NCI-H187 (cell line): ENCODE results near the gene ZNF638.
"Not testable (repeated sequence)": the region's sequence is repeated elsewhere in the genome, so short reads cannot be mapped to it uniquely, and the experiment has no call there.

Experiments used
- DNase-seq, 2 experiments: peaks; one replicate each; lab custom pipeline; 2025; lab: John Stamatoyannopoulos, UW

The ZNF638 gene

DNA sequence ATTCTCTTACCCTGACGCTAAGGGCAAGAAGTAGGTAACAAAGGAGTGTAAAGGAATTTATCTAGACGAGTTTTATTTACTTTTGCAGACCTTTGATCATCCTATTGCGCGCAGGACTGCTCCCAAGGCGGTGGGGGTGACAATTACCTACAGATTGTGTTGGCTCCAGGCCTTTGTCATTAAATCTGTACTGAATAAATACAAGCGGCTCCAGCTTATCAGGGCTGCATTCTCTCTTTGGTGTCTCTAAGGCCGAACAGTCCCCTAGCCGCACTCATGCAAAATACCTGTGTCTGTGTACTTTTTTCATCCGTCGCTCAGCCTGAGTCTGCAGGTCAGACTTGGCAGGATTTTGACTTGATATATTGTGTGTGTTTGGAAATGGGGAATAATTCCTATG is 63.9 kb downstream of the ZNF638 start:
- no peak for DNase-seq

DNA sequence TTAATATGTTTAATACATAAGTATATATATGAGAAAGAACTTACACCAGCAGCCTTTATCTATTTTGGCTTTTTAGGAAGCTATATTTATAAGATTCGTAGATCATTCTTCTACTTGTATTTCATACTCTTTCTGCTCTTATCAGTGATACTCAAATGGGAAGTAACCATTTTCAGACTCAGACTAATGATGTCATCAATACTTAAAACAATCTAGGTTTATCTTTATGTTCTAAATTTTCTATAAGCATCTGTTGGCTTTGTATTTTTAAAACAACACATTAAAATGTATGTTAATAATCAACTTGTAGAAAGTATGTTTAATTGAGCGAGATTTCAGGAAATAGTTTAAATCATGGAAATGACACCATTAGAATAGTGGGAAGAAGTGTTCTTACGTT is 70.8 kb downstream of the ZNF638 start:
- no peak for DNase-seq

DNA sequence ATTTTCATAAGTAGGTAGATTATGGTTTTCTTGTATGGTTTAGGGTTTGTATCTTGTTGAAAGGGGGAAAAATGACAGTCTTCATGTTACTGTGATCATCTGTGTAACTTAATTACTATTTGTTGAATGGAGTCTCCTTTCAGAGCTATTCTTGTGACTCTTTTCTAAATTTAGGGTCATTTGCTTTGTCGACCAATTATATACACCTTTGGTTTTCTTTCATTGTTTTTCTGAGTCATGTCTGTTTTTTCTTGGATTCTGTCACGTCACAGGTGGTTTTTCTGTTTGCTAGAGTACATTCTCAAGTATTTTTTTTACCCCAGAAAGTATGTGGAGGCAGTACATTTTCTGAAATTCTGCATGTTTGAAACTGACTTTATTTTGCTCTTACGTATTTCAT is 78.0 kb downstream of the ZNF638 start:
- no peak for DNase-seq

DNA sequence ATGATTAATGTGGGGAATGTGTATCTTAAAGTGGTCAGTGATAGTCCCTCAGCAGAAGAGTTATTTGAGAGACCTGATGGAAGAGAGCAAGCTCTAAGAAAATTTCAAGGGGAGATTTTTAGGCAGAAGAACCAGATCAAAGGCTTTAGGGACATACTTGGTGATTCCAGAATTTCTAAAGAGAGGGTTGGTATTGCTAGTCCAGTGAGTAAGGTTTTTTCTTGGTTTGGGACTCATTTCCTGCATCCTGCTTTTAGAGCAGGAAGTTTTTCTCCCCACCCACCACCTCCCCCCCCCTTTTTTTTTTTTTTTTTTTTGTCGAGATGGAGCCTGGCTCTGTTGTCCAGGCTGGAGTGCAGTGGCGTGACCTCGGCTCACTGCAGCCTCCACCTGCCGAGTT is 79.1 kb downstream of the ZNF638 start:
- no peak for DNase-seq

DNA sequence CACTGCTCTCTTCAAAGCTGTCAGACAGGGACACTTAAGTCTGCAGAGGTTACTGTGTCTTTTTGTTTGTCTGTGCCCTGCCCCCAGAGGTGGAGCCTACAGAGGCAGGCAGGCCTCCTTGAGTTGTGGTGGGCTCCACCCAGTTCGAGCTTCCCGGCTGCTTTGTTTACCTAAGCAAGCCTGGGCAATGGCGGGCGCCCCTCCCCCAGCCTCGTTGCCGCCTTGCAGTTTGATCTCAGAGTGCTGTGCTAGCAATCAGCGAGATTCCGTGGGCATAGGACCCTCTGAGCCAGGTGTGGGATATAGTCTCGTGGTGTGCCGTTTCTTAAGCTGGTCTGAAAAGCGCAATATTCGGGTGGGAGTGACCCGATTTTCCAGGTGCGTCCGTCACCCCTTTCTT is 85.3 kb downstream of the ZNF638 start:
- DNase-seq, result not testable (repeated sequence)

DNA sequence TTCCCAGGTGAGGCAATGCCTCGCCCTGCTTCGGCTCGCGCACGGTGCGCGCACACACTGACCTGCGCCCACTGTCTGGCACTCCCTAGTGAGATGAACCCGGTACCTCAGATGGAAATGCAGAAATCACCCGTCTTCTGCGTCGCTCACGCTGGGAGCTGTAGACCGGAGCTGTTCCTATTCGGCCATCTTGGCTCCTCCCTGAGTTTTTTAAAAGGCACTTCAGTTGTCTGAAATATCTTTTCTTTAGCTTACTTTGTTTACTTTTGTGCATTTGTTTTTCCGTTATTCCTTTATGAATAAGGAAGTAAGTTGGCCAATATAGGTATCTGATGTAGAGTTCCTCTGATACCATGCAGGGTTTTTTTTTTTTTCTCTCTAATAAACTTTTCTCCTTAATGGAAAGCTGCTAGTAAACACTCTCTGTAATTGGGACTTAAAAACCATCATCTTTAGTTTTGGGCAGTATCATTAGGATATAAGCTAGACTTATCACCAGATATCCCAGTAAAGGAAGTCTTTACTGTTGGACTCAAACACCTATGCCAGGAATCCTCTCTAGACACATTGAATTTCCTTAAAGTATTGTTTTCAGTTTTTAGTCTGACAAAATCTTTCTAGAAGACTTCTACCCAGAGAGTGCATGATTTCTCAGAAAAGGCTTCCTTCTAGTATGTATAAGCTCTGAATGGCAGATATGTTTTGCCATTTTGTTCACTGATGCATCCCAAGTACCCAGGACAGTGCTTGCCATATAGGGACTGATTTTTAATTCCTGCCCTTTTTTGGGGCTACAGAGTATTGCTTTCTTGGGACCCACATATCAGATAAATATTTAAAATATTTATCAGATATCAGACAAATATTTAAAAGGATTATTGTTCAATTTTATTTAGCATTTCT is 86.0 kb downstream of the ZNF638 start:
- DNase-seq, result no peak

DNA sequence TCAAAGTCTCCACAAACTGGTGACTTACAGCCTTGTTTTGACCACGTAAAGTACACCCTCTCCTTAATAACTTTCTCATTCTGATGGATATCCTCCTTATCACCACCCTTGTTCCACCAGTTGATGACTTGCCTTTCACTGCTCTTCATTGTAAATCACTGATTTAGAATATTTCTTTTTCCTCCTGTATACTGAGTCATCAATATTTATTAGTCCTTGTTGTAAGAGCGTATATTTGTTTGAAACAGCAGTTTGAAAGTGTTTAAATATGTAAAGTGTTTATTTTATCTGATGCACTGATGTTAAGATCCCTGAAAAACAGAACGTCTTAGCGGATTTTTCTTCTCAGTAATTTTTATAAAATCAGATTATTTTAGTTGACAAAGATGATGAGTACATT is 87.6 kb downstream of the ZNF638 start:
- no peak for DNase-seq

DNA sequence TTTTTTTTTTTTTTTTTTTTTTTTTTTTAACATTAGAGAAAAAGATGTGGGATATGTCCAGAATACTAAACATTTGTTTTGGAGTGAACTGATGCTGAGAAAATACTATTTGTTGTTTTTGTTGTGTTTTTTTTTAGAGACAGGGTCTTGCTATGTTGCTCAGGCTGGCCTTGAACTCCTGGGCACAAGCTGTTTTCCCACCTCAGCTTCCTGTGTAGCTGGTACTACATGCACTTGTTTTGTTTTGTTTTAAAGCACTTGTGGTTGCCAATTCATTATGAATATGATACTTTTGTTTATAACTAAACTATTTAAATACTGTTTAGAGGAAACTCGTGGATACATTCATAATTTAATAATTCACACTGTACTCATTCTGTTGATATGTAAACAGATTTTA is 88.4 kb downstream of the ZNF638 start:
- no peak for DNase-seq

DNA sequence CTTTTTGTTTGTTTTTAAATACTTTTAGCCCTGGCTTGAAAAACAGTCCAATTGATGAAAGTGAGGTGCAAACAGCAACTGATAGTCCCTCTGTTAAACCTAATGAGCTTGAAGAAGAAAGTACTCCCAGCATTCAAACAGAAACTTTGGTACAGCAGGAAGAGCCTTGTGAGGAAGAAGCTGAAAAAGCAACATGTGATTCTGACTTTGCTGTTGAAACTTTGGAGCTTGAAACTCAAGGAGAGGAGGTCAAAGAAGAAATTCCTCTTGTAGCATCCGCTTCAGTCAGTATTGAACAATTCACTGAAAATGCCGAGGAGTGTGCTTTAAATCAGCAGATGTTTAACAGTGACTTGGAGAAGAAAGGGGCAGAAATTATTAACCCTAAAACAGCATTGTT is 91.2 kb downstream of the ZNF638 start:
- DNase-seq, result no peak

DNA sequence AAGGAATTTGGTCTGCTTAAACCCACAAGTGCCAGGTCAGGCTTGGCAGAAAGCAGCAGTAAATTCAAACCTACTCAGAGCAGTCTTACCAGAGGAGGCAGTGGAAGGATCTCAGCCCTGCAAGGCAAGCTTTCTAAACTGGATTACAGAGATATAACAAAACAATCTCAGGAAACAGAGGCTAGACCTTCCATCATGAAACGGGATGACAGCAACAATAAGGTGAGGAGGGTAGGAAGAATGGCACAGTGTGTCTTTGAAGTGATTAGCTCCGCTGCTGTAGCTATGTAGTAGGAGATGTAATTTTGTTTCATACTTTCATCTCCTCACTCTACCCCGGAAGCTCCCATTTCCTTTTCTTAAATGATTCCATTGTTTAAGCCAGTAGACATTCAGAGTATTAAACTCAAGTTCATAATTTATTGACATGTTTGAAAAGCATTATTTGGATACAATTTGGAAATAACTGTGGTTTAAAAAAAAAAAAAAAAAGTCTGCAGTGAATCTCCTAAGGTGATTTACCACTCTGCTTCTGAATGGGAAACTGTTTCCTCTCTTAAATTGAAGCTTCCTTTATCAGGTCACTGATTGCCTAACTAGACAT is 92.3 kb downstream of the ZNF638 start:
- no peak for DNase-seq

DNA sequence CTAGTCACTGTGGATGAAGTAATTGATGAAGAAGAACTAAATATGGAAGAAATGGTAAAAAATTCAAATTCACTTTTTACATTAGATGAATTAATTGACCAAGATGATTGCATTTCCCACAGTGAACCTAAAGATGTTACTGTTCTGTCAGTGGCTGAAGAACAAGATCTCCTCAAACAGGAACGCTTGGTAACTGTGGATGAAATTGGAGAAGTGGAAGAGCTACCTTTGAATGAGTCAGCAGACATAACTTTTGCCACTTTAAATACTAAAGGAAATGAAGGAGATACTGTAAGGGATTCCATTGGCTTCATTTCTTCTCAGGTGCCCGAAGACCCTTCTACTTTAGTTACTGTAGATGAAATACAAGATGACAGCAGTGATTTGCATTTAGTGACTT is 95.1 kb downstream of the ZNF638 start:
- no peak for DNase-seq

DNA sequence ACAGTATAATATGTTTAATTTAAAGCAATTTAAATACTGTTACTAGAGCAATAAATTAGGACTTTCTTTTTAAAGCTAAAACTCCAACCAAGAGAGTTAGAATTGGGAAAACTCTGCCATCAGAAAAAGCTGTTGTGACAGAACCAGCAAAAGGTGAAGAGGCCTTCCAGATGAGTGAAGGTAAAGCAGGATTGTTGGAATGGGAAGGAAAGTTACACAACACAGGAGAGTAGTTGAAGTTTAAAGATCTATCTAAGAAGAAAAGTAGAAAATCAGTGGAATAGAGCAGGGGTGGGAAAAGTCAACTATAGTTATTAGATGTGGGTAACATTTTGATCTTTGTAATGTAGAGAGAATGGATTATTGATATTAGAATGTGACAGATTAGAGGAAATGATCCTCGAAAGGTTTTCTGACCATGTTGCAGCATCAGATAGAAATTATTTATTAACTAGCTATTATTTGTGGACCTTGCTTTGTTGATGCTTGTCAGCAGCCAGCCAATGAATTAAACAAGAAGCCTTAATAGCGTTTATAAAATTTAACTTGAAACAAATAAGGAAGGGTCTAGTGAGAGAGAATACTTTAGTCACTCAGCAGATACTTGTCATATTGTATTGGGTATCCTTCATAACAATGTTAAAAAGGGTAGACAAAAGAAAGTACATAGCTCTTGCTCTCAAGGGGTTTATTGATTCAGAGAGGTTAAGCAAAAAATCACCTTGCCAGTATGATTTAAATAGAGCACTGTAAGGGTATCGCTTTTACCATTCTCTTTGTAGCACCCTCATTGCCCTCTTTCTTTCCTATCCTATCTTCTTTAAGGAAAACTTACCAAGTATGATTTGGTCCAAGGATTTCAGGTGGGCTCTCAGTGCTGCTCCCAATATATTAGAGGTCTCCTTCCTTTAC is 97.1 kb downstream of the ZNF638 start:
- no peak for DNase-seq

DNA sequence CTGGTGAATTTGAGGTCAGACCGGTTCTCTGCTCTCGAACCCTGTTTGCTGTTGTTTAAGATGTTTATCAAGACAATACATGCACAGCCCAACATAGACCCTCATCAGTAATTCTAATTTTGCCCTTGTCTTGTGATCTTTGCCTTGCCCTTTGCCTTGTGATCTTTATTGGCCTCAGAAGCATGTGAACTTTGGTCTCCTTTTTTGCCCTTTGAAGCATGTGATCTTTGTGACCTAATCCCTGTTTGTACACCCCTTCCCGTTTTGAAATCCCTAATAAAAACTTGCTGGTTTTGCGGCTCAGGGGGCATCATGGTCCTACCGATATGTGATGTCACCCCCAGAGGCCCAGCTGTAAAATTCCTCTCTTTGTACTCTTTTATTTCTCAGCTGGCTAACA is 113.6 kb downstream of the ZNF638 start:
- not testable (repeated sequence) for DNase-seq

DNA sequence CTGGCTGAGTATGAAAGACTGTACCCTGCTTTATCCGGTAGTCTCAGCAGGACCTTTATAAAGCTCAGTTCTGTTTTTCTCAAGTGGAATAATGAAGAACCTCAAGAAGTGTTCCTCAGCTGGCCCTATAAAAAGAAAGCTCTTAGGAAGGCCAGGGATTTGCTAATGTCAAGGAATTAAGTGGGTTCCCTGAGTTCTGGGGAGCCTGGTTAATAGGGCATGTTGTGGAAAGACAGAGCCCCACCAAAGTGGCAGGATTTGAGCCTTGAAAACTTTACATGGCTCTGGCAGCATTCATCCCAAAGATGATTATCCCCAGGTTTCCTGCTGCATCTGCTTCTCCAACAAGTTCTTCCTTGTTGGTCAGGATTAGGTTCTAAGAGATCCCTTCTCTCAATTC is 114.9 kb downstream of the ZNF638 start:
- DNase-seq, result no peak

DNA sequence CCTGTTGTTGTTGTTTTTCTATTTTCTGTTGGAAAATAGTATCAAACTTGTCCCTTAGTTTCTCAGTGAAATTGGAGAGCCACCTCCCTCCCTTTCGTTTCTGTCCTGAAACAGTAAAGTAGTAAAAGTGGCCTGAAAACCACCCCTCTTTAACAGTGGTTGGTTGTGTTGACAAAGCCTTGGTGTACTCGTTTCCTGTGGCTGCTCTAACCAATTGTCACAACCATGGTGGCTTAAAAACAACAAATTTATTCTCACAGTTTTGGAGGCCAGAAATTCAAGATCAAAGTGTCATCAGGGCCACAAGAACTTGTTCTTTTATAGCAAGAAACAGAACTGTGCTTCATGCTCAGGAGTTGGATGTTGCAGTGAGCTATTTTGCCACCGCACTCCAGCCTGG is 117.8 kb downstream of the ZNF638 start:
- DNase-seq, result no peak

DNA sequence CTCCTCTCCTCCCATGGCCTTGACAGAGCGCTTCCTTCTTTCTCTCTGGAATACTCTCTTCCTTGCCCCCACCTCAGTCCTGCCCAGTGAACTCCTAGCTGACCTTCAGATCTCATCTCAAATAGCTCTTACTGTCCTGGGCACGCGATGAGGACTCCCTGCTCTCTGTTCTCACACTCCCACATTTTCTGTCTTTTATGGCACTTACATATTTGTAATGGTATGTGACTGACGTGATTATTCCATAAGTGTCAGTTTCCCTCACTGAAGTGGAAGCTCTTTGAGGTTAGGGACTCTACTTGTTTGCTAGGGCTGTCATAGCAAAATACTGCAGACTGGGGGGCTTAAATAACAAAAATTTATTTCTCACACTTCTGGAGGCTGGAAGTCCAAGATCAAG is 120.1 kb downstream of the ZNF638 start:
- DNase-seq, result no peak

DNA sequence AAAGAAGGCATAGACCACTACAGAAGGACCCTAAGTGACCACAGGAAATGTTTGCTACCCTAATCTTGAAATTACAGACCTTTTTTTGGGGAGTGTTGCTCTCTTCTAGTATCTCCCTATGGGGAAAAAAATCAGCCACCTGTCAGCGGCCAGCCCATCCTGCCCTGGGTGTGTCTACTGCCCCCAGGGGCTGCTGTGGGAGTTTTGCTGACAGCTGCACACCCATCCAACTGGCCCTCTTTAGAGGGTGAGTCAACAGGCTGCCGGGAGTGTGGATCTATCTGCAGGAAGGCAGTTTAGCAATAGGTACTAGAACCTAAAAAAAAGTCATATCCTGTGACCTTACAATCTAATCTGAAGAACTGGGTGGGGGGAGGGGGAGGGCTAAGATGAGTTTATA is 121.0 kb downstream of the ZNF638 start:
- DNase-seq, result no peak

DNA sequence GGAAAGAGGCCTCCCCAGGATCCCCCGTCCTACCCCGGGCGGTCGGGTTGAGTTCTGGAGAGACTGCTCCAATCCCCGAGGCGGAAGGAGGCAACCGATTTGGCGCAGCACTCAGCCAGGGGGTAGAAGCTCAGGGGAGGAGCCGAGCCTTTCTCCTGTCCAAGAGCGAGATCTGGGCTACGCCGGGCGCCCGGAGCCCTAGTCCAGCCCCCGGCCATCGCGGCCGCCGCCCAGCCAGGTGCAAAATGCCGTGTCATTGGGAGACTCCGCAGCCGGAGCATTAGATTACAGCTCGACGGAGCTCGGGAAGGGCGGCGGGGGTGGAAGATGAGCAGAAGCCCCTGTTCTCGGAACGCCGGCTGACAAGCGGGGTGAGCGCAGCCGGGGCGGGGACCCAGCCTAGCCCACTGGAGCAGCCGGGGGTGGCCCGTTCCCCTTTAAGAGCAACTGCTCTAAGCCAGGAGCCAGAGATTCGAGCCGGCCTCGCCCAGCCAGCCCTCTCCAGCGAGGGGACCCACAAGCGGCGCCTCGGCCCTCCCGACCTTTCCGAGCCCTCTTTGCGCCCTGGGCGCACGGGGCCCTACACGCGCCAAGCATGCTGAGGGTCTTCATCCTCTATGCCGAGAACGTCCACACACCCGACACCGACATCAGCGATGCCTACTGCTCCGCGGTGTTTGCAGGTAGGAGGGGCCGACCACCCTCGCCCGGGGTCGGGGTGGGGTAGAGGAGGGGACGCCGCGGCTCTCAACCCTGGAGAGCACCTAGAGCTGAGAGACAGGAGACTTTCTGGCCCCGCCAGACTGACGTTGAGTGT is 122.0 kb downstream of the ZNF638 start, which contains the start of gene DYSF:
DYSF (plus strand) TSS at position 158 of the 817 bp plus-strand sequence.
- no peak for DNase-seq

DNA sequence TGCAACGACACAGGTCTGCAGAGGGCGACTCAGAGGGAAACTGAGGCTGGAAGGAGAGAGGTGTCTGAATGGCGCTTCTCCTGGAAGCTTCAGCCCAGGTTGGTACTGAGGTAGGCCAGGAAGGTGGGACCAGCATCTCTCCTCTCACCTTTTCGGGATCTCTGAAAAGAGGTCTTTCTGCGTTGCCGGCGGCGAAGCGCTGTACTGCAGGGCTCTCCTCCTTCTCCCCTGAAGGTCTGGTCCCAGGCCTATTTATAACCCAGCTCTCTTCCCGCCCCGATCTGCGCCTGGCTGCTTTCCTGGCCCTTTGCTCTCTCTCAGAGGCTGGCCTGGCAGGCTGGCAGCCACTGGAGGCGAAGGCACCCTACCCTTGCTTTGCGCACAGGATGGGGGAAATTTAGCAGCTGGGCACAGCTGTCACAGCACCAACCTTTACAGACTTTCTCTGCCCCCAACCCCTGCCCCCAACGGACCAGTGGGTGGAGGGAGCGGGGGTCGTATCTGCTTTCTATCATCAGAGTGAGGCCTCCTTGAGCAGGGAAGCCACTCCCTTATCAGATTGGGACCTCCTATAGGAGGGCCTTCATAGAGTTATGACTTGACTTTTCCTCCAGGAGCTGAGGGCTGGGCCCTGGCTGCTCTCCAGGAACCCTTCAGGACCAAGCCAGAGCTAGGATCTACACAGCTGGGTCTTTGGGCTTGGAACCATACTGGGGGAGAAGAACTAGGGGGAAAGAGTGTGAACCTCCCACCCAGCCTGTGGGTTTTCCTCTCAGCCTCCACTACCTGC is 122.8 kb downstream of the ZNF638 start:
- no peak for DNase-seq

DNA sequence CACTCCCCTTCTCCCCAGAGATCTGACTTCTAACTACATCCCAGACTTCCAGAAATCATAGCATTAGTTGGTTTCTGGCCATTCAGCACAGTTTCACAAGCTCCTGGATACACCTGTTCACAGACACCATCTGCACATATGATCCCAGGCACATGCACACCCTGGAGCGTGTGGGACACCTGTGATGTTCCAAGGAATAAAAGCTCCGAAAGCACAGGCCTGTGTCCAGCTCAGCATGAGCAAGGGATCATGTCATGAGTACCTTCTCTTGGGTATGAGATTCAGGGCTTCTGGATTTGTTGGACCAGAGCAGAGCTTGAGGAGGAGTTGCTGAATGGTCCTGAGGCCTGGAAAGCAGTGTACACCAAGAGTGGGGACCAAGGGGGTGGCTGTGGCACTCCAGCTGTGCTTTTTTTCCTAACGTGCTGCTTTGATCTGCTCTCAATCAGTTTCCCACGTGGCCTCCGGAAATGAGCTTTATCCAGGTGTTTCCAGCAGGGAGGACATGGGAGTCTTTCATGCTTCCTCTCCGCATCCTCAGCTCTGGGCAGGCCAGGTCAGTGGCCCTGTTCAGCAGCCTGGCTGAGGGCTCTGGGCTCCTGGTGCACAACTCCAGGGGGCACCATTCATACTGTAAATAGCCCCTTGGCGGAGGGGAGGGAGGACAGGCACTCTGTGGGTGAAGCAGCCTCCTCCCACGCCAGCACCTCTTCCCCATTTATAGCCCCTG is 123.6 kb downstream of the ZNF638 start:
- DNase-seq, result no peak
